Measurements from ENCODE around the gene TCF7L2.
"Not testable (repeated sequence)": the region's sequence is repeated elsewhere in the genome, so short reads cannot be mapped to it uniquely, and the experiment has no call there.

TCF7L2 gene

DNA sequence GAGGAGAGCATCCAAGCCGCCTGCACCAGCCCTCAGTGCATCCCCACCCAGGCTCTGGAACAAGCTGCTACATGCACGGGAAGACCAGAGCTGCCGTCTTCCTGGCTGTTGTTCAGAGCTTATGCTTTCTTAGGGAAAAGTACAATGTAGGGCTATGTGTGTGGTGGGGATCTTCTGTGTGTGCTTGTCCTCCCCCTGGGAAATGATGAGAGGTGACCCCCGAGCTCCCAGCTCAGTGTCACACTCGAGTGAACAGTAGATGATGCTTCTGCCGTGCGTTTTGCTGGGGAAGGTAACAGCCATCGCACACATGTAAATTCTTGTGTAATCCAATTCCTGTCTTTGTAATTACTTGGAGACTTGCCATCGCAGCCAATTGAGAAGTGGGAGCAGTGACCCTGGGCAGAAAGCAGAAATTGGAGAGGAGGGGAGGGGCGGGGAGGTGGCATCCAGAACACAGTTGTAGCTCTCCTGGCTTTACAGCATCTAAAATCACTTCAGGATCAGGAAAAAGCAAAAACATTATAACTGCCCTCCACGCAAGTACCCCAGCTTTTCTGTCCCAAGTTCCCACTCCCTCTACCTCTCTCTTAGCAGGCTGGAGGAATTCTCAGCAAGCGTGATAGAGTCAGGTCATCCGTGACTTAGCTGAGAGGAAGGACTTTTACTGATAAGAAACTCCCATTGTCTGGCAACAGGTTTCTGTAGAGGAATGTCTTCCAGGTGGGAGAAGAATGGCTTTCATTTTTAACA is 149.6 kb downstream of the TCF7L2 start:
- FAIRE-seq: no peak

DNA sequence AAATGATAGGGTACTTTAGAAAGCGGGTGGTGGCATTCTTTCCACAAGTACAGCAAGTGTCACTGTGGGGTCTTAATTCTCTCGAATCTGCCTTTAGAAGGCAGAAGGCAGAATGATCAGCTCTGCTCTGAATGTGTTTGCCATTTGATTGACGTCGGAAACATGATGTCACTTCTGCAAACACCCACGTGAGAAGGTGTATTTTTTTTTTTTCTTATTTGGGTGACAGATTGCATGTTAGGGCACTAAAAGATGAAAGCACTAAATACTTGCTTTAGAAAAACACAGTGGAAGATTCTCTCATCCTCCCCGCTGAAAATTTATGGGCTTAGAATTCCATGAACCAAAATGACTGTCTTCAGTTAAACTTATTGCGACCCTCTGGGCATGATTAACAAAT is 150.2 kb downstream of the TCF7L2 start:
- FAIRE-seq: no peak

DNA sequence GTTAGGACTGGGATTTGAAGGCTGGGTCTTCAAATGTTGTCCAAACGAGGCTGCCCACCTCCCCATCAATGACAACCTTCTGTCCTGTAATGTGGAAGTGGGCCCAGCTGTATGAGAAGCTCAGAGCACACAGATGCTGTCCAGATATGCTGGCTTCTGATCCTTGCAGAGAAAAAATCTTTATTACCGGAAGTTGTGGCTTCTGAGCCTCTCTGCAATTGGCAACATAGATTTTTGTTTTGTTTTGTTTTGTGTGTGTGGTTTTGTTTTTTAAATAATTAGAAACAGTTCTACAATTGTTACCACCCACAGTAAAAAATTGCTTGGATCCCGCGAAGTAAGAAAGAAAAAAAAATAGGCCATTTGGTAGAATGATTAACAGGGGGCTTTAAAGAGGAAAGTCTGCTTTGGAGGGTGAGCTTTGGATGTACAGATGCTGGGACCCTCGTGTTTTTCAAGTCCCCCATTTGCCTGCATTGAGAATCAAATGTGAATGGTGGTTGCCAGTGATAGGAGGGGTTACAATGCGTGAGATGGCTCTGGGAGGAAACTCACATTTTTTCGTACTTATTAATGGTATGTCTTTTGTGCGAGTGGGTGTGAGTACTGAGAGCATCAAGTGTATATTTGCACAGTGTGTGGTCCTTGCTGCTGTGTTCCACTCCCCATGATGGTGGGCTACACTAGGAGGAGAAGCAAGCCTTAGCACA is 153.2 kb downstream of the TCF7L2 start:
- no peak for FAIRE-seq

DNA sequence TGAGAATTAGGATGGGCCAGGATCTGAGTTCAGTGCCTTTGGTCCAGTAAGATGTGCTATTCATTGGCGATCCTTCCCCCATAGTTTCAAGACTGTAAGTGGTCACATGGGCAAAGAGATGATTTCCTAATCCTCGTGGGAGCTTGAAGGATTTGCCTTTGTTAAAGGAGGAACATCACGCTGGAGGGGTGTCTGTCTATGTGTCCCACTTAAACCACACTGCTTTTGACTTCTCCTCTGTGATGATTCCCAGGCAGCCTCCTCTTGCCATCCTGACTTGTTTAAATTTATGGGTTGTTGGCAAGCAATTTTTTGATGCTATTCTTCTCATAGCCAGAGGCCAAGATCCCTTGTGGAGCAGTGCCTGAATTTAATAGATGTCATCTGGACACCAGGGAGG is 154.0 kb downstream of the TCF7L2 start:
- no peak for FAIRE-seq

DNA sequence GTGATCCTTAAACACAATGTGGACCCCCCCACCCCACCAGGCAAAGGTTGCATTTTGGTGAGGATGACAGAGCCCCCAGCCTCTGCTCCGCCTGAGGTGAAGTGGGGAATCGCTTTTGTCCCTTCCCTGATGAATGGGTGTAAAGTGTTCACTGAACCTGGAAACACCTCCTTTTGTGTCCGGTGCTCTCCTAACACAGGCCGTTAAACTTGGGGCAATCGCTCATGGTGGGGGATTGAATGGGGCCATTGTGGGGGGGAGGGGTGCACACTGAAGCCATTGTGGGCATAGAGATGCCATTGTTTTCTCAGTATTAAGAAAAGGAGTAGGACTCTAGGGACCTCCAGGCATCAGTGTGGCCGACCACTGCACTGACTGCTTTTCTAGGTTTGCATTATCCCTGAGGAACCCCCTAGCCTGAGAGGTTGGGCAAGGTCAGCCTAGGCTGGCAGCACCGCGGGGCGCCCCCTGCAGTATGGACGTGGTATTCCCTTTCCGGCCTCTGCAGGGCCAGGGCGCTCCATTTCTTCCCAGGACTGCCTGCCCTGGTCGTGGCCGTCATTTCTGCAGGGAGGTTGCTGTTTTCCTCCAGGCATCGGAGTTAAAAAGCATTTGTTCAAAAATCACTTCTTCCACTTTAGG is 158.3 kb downstream of the TCF7L2 start:
- FAIRE-seq: no peak

DNA sequence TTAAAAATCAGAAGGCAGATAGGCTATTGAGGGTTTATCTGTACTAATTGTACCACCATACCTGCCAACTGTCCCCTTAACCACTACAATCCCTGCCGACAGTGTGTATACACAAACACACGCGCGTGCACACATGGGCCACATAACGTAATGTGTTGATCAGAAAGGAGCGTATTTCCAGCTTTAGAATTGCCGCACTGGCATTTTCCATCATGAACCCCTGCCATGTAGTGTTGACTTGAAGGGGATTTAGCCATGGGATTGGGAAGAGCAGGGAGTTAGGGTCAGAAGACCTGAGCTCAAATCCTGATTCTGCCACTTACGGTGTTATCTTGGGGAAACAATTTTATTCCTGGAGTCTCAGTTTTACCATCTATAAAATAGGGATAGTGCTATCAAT is 158.9 kb downstream of the TCF7L2 start:
- FAIRE-seq: no peak

DNA sequence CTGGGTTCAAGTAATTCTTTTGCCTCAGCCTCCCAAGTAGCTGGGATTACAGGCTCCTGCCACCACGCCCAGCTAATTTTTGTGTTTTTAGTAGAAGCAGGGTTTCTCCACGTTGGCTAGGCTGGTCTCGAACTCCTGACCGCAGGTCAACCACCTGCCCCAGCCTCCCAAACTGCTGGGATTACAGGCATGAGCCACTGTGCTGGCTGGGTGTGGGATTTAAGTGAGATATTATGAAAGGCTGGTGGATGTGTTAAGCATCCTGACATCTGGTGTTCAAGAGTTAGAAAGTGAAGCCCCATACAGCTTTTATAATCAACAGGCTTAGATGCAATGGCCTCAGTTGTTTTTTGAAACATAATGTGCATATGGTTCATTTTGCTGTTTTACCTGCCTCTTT is 159.4 kb downstream of the TCF7L2 start:
- not testable (repeated sequence) for FAIRE-seq

DNA sequence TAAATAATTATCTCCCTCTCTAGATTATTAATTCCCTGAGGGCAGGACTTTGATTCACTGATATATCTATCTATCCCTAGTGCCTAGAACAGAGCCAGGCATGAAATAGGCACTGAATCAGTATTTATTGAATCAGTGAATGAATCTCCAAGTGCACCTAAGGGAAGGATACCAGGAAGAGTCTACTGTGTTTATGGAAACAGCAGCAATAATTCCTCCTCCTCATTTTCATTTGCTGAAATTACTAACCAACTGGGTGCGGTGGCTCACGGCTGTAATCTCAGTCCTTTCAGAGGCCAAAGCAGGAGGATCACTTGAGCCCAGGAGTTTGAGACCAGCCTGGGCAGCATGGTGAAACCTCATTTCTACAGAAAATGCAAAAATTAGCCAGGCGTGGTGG is 161.2 kb downstream of the TCF7L2 start:
- no peak for FAIRE-seq

DNA sequence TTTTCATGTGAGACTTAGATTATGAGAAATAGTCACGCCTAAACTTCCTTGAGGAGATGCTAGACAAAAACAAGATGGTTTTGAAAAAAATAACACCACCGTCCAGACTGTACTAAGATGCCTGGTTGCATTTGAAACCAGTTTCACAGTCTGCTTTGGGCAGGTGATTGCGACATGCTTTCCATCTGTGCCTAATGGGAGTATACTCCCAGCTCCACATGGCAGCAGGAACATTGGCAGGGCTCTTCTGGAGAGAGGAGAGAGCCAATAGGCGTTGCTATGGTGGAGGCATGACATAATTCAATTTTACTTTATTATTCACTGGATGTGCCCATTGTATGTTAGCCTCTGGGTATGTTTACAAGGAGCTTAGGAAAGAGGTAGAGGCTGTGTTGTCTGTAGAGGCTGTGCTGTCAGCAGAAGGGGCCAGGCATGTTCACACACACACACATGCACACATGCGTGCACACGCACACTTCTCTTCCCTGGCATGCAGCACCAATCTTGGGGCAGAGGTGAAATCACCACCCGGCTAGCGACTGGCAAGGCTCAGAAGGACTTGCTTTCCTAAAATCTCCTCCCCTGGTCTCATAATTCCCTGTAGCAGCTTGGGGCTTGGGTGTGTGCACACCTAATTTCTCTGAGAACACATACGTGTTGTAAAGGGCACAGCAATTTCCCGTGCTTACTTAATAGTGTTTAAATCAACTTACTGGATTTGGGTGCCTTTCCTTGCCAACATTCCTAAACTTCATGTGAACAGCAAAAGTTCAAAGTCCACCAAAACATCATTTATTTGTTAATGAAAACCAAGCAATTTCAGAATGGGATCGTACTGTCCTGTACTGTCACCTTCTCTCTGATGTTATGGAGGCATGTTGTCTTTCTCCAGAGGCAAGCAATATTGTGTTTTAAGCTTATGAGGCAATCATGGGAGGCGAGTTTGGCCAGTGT is 162.1 kb downstream of the TCF7L2 start:
- no peak for FAIRE-seq

DNA sequence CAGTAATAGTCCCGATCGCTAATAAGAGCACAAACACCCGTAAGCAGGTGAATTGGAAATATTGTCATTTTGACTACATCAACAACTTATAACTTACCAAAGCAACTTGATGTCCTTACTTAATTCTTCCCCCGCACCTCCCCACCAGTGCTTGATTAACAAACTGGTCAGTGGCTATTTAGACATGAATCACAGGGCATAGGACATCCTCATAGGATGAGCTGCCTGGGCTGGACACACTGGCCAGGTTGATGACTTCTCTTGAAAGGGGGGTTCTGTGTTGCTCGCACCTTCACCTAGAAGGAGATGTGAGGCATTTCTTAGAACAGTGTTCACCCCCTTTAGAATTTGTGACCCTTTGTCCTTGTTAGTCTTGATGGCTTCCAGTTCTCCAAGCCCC is 163.2 kb downstream of the TCF7L2 start:
- no peak for FAIRE-seq

DNA sequence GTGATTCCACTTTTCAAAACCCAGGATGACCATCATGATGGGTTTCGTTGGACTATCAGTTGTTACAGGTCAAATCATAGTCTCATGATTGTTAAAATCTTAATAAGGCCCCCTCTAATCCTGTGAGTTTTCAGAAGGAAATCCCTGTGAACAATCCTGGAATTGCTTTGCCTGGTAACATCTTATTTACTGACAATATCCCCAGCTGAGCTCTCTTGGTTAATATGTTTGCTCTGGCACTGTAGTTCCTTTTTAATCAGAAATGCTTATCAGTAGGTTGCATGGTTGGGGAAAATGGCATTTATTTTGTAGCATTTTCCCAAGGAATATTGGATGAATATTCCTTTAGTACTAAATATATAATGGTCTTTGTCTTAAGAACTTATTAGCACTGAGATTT is 163.9 kb downstream of the TCF7L2 start:
- FAIRE-seq: no peak

DNA sequence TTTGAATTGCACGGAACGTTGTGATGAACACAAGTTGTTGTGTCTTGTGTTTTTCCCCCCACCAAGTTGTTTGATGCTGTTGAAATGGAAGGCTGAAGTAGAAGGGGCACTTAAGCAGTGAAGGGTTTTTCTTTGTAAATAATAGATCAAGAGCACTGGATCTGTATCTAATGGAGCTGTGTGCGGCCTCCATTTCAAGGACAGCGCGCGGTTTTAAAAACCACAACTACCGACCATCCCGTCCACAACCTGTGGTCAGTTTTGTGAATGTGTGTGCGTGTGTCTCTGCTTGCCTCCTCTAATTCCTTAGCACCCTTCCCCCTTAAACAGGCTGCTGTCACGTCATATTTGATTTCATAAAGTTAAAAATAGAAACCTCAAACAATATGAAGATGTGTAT is 165.5 kb downstream of the TCF7L2 start:
- no peak for FAIRE-seq

DNA sequence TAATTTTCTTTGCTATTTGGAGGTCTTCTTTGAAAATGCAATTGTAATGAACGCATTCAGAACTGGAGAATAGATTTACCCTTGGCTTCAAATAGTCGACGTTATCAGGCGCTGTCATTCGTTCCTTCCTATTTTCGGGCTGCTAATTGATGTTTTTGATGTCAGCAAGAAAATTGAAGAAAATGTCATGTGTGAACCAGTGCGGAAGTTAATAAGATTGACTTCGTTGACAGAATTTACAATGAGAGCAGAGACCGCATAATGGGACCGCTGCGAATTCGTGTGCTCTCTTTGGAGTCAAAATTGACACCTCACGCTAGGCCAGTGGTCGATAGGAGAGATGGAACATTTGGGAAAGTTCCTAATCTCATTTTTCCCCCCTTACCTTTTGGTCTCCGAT is 168.8 kb downstream of the TCF7L2 start:
- FAIRE-seq: no peak

DNA sequence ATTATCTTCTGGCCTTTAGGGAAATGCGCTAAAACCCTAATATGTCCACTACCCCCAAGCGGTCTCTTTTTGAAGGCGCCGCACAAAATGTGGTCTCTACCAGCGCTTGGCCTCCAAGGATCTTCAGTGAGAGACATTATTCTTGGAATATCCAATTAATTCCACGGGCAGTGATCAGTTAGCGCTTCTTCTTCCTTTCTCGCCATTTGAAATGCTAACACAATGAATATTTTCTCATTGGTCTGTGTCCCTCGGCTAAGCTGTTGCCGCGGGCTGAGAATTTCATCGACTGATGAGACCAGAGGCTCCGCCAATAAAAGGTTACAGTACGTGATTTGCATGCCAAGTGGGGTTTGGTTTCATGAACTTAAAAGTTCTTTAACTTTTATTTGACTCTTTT is 169.8 kb downstream of the TCF7L2 start:
- no peak for FAIRE-seq

DNA sequence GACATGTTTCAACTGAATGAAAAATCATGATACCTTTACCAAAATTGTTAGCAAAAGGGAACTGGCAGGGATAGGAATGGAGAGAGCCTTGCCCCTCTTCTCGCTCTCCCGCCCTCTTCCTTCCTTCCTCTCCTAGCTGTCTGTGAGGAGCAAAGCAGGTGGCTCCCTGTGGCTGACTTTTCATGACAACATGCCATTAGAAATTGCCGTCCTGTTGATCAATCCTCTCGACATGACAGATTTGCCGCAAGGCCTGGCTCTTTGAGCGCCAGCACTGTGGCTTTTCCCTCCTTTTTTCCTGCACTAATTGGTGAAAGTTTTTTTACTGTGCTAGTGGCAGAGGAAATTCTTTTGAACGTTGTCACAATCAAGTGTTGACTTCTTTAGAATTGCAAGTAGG is 171.1 kb downstream of the TCF7L2 start:
- FAIRE-seq: no peak

DNA sequence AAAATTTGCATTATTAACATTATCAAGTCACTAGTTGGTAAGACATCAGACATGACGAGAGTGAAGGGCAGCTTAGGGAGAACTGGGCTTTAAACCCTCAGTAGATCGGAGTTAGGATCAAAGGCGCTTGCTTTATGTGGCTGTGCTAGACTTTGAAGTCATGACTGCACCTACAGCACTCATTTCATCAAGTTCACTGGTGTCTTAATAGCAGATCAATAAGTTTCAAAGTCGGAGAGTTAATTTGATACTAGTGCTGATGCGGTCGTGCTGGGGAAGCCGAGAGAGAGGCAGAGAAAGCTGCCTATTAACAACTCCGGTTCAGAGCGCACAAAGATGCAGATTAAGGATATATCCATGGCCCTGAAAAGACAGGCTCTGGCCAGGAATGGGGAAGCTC is 172.9 kb downstream of the TCF7L2 start:
- FAIRE-seq: no peak

DNA sequence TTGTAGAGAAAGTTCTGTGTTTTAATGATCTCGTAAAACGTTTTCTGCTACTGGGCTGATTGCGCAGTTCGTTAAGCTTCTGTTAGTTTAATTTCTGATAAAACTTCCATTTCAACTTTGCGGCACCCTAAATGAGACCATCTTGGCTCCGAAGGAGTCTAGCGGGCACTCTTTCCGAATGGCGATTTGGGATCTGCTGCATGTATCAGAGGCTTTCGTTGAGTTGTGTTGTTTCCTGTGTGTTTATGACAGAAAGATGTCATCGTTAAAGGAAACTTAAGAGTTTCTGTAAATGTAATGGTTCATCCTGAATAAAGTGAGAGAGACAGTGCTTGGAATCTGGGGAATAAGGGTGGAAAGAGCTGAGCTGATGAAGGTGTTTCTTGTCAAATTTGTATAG is 174.7 kb downstream of the TCF7L2 start:
- FAIRE-seq: no peak

DNA sequence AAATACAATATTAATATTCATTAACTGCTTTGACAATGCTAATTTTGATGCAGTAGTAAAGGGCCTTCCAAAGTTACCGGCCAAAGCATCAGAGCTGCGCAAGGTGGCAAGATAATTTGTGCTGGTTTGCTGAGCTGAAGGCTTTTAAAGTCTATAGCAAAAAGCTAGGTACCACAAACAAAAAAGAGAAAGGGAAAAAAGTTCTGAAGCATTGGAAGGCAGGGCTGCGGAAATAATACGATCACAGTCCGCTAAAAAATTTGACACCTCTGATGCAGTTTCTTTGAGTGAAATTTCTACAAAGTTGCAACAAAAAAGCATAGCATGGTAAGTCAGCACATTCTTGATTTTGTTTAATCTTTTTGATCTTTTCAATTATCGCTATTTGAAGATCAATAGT is 175.6 kb downstream of the TCF7L2 start:
- FAIRE-seq: no peak

DNA sequence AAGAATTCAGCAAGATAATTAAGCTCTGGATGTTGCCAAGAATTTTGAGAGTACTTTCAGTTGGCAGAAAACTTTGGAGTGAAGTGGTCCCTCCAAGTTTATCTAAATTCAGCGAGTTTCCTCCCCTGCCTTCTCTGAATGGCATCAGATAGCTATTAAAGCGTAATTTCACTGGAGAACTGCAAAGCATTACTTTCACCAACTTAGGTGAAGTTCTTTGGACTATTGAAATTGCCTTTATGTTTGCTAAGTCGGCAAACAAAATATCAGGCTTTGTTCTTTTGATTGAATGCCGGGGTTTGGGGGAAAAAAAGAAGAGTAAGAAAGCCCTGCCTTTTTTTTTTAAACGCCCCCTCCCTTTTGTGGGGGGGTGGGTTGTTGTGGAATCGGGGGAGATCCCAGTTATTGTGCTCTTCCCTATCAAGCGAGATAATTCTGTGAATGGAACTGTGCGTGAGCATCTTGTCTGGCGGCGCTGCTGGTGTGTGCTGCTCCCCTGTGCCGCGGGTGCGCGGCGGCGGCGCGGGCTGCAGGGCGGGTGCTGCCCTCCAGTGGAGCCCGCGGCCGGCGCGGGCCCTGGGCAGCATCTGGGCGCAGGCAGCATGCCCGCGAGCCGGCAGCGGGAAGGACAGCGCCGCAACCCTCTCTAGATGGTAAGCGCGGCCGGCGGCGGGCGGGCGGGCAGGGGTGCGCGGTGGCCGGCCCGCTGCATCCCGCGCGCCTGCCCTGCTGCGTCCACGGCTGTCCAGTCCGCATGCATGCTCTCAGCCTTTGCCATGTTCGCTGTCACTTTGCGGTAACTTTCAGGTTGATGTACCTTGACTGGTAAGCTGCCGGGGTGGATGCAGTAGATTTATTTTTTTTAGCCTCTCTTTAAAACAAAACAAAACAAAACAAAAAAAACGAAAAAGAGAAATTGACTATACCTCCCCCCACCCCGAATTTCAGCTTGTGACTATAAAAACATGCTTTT is 176.5 kb downstream of the TCF7L2 start:
- no peak for FAIRE-seq

DNA sequence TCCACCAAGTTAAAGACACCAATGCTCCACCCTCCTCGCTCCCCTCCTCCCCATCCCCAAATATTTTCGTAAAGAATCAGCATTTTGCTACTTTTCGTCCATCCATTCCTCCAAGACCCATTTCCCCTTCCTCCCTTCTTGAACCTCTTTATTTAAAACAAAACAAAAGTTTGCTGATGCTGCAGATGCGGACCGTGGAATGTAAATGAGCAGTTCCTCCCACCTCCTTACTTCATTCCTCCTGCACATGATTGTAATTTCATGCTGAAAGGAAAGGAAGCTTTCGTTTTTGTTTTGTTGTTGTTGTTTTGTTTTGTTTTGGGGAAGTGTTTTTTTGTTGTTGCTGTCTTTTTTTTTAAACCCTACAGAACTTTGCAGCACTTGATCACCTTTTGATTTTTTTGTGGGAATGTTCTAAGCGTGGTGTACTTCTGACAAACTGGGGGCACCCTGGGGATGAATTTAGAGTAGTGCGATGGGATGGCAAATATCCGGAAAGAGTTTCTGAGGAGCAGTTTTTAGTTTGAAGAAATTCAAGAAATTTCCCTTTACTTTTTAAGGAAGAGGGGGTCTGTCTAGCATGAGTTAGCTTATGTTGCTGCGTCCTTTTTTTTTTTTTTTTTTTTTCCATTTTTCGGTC is 177.3 kb downstream of the TCF7L2 start:
- FAIRE-seq: no peak

DNA sequence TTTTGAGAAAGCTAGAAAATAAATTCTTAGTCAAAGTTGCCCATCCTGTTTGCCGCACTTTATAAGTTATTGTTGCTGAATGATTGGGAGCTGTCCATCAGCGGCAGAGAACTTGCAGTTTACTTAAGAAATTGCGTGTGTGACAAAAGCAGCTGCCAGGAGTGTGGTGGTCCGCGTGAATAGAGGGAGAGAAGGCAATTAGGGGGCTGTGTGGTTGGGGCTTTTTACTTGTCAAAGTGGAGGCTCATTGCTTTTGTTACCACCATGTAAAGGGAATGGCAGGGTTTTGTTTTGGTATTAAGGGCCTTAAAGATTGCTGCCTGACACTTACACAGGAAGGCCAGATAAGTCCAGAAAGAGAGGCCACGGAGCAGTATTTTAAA is 177.8 kb downstream of the TCF7L2 start:
- no peak for FAIRE-seq

All from colon (tissue), 2 donors.